ENCODE results near the gene IL10RA.
"Not testable (repeated sequence)": the region's sequence is repeated elsewhere in the genome, so short reads cannot be mapped to it uniquely, and the experiment has no call there.

Gene IL10RA

GRCh38 chr11:118007040-118007439, 20.8 kb downstream of the IL10RA start:
- DNase-seq (ENCODE audit: low spot score) = no peak

GRCh38 chr11:118007563-118008270, 21.5 kb downstream of the IL10RA start:
- not testable (repeated sequence) for DNase-seq (ENCODE audit: low spot score)

GRCh38 chr11:118008271-118008911, 22.2 kb downstream of the IL10RA start:
- no peak for DNase-seq (ENCODE audit: low spot score)

GRCh38 chr11:118009864-118010737, 23.9 kb downstream of the IL10RA start:
- DNase-seq (ENCODE audit: low spot score) = no peak

- peak; percentile 70 for DNase-seq (ENCODE audit: low spot score)
Observed at GRCh38 chr11:118010738-118011461, 24.7 kb downstream of the IL10RA start.

- DNase-seq (ENCODE audit: low spot score) = peak; percentile 68
Observed at GRCh38 chr11:118012083-118012669, 26.0 kb downstream of the IL10RA start.

GRCh38 chr11:118014022-118014421, 27.8 kb downstream of the IL10RA start:
- DNase-seq (ENCODE audit: low spot score) = no peak

GRCh38 chr11:118015385-118015841, 29.2 kb downstream of the IL10RA start:
- DNase-seq (ENCODE audit: low spot score) = no peak

GRCh38 chr11:118016104-118016503, 29.9 kb downstream of the IL10RA start:
- DNase-seq (ENCODE audit: low spot score) = no peak

- no peak for DNase-seq (ENCODE audit: low spot score)
Observed at GRCh38 chr11:118017111-118017510, 30.9 kb downstream of the IL10RA start.

- no peak for DNase-seq (ENCODE audit: low spot score)
Observed at GRCh38 chr11:118017631-118018315, 31.6 kb downstream of the IL10RA start.

- DNase-seq (ENCODE audit: low spot score) = no peak
Observed at GRCh38 chr11:118018401-118018800, 32.2 kb downstream of the IL10RA start.

GRCh38 chr11:118021146-118021545, 35.0 kb downstream of the IL10RA start:
- no peak for DNase-seq (ENCODE audit: low spot score)

GRCh38 chr11:118027694-118028093, 41.5 kb downstream of the IL10RA start:
- no peak for DNase-seq (ENCODE audit: low spot score)

GRCh38 chr11:118028626-118029025, 42.4 kb downstream of the IL10RA start:
- no peak for DNase-seq (ENCODE audit: low spot score)

- no peak for DNase-seq (ENCODE audit: low spot score)
Observed at GRCh38 chr11:118033443-118033842, 47.2 kb downstream of the IL10RA start.

GRCh38 chr11:118042141-118042540, 55.9 kb downstream of the IL10RA start:
- no peak for DNase-seq (ENCODE audit: low spot score)

GRCh38 chr11:118042796-118043195, 56.6 kb downstream of the IL10RA start:
- DNase-seq (ENCODE audit: low spot score) = no peak

- DNase-seq (ENCODE audit: low spot score) = no peak
Observed at GRCh38 chr11:118045191-118045590, 59.0 kb downstream of the IL10RA start.

GRCh38 chr11:118046051-118046963, 60.1 kb downstream of the IL10RA start:
- no peak for DNase-seq (ENCODE audit: low spot score)
